Breast epithelium (tissue), 3 donors: ENCODE data around the gene BEST2.

ENCODE experiments used
- CTCF ChIP-seq, 3 donors: fragments of 450-650 bp; IDR thresholded peaks; one replicate each; pipeline ENCODE4 v1.5.1; 2016 to 2017; ENCODE audit warnings: antibody characterized with exemption in 3 of 3, mild to moderate bottlenecking in 3 of 3, moderate library complexity in 3 of 3
- POLR2A ChIP-seq: fragments of 450-650 bp; IDR thresholded peaks from one replicate; pipeline ENCODE4 v1.6.1; 2016; ENCODE audit warnings: antibody characterized with exemption, mild to moderate bottlenecking, moderate library complexity

- TF ChIP-seq CTCF (IDR thresholded peaks at IDR 0.05) (no peak), POLR2A (no peak)
These were observed 54.9 kb downstream of the BEST2 start, which contains the start of gene RNASEH2A for GRCh38 chr19:12806242-12807081.
